Lung (tissue), 12 donors: ENCODE measurements around the gene PSMA5. TPM values are rescaled to one million over a fixed set of nuclear protein-coding genes. Genes with fewer than 3 reads are reported as not detected.

Experiments
- ATAC-seq: fragments of 200-7000 bp; cut with Tn5 transposase; one replicate; pipeline ENCODE4 v1.9.1; 2020; ENCODE audit warnings: moderate number of reproducible peaks; ENCODE audit not compliant: insufficient read depth, low FRiP score
- DNase-seq, 3 donors: peaks; one replicate each; pipeline ENCODE4 v3.0.0-alpha.2; 2013 to 2017
- H3K27ac ChIP-seq, 2 donors: one replicate each; pipeline ENCODE4 v1.5.1; 2013; ENCODE audit warnings: mild to moderate bottlenecking in 2 of 2, moderate library complexity in 2 of 2, control low read depth in 1 of 2, inconsistent platforms in 1 of 2, low read depth in 1 of 2, low read length in 1 of 2
- H3K27me3 ChIP-seq, 3 donors: one replicate each; pipeline ENCODE4 v1.5.1; 2013; ENCODE audit warnings: low read length in 2 of 3; ENCODE audit not compliant: control insufficient read depth in 3 of 3, insufficient read depth in 3 of 3
- H3K36me3 ChIP-seq, 4 donors: one replicate each; pipeline ENCODE4 v1.5.1; 2013; ENCODE audit warnings: low read length in 4 of 4, mild to moderate bottlenecking in 1 of 4, moderate library complexity in 1 of 4; ENCODE audit not compliant: control insufficient read depth in 4 of 4, insufficient read depth in 4 of 4
- H3K4me1 ChIP-seq, 5 donors: one replicate each; pipeline ENCODE4 v1.5.1; 2013; ENCODE audit warnings: low read length in 5 of 5, mild to moderate bottlenecking in 2 of 5, moderate library complexity in 1 of 5; ENCODE audit not compliant: control insufficient read depth in 5 of 5, insufficient read depth in 5 of 5
- H3K4me3 ChIP-seq: one replicate; pipeline ENCODE4 v1.5.1; 2013; ENCODE audit warnings: mild to moderate bottlenecking, control low read depth, moderate library complexity
- H3K9ac ChIP-seq, 2 donors: one replicate each; pipeline ENCODE4 v1.5.1; 2013; ENCODE audit warnings: low read length in 2 of 2, control low read depth in 1 of 2; ENCODE audit not compliant: insufficient read depth in 1 of 2
- H3K9me3 ChIP-seq, 4 donors: one replicate each; pipeline ENCODE4 v1.5.1; 2013; ENCODE audit warnings: low read length in 3 of 4, mild to moderate bottlenecking in 1 of 4, moderate library complexity in 1 of 4; ENCODE audit not compliant: control insufficient read depth in 4 of 4, insufficient read depth in 3 of 4
- WGBS, 2 donors: extraction: QIAGEN DNeasy Blood & Tissue Kit; methylation state at CpG; one replicate each; pipeline ENCODE4 v1.1.7; 2013; 5-methylcytosine and 5-hydroxymethylcytosine counted together
- polyA plus RNA-seq, 2 donors: library from polyadenylated mRNA; stranded (reverse); fragments of 200-250 nt; gene quantifications; one replicate each; pipeline ENCODE4 v1.2.1, GENCODE V29; 2013
- total RNA-seq, 2 donors: library from RNA; depleted of rRNA in 1 of 2; stranded (reverse); fragments of >200 nt in 1 of 2; gene quantifications; one replicate each; pipeline ENCODE4 v1.2.1, GENCODE V29; 2014 to 2021
- TF ChIP-seq, protein P1 (sequence below): IDR thresholded peaks from 2 replicates; pipeline ENCODE4 v1.5.1; 2012; ENCODE audit warnings: mild to moderate bottlenecking; ENCODE audit errors: control extremely low read depth, extremely low read depth
- donor health status: control.
- donor health status: control.
- donor health status: Bipolar disorder and iron deficiency.
- donor health status: healthy.
- donor health status: DM: yes; HTN: yes; CAD: no.

Gene PSMA5
- total and polyA plus RNA-seq, 4 donors, result 33.8 to 93.0 (median 71.8) TPM

DNA sequence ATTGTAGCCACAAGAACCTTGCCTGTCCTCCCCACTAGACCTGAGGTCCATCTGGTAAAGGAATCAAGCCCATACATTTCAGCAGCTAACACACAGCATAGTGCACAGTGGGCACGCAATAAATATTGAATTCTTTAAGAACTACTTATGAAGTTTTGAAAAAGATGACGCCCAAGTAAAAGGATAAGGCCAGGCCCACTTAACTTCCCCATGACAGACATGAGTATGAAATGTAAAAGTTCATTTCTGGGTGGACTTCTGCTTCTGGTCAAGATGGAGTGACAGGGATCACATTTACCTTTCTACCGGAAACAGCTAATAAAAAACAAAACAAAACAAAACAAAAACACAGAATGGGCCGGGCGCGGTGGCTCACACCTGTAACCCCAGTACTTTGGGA, 54.0 kb downstream of the PSMA5 start:
- no peaks in the 10 kb centered on the region for H3K9me3 ChIP-seq
- TF ChIP-seq, protein P1, sequence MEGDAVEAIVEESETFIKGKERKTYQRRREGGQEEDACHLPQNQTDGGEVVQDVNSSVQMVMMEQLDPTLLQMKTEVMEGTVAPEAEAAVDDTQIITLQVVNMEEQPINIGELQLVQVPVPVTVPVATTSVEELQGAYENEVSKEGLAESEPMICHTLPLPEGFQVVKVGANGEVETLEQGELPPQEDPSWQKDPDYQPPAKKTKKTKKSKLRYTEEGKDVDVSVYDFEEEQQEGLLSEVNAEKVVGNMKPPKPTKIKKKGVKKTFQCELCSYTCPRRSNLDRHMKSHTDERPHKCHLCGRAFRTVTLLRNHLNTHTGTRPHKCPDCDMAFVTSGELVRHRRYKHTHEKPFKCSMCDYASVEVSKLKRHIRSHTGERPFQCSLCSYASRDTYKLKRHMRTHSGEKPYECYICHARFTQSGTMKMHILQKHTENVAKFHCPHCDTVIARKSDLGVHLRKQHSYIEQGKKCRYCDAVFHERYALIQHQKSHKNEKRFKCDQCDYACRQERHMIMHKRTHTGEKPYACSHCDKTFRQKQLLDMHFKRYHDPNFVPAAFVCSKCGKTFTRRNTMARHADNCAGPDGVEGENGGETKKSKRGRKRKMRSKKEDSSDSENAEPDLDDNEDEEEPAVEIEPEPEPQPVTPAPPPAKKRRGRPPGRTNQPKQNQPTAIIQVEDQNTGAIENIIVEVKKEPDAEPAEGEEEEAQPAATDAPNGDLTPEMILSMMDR, result no peak
- peaks cover 7 to 15% (median 8%) of the 10 kb centered on the region in 5 donors for H3K4me1 ChIP-seq
- H3K4me3 ChIP-seq, result no peak overlapping the region
- H3K27ac ChIP-seq, result peak overlapping the region in 1 of 2 donors; percentile 95
- 89 to 91% methylated on average over 6 of the region's 6 CpGs for WGBS, 2 donors
- peaks cover 0 to 6% (median 2%) of the 10 kb centered on the region in 4 donors for H3K36me3 ChIP-seq
- DNase-seq, result no peak
- H3K27me3 ChIP-seq, result no peaks in the 10 kb centered on the region
- no peak for ATAC-seq
- H3K9ac ChIP-seq, result no peak overlapping the region

DNA sequence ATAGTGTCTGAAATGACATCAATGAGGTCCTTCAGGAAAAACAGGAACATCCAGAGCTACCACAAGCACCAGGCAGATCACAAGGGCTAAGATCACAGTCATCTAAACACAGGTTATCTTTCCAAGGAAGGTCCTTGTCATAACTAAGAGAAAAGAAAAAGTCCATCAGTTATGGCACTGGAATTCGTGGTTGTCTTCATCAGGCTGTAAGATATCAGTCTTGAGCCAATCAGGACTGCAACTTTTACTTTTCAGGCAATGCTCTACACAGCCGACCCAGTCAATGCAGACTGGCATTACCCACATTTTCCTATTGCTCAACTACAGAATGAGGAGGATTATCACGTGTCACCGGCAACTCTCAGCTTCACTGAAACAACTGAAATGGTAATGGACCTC, 54.9 kb downstream of the PSMA5 start:
- H3K9ac ChIP-seq, result no peak overlapping the region
- TF ChIP-seq, protein P1, result no peak
- H3K36me3 ChIP-seq, result peaks cover 0 to 13% (median 6%) of the 10 kb centered on the region in 4 donors
- no peak overlapping the region for H3K4me3 ChIP-seq
- H3K4me1 ChIP-seq, result peaks cover 7 to 15% (median 8%) of the 10 kb centered on the region in 5 donors
- H3K27me3 ChIP-seq, result no peaks in the 10 kb centered on the region
- 17 to 24% methylated on average over 4 of the region's 4 CpGs for WGBS, 2 donors
- H3K27ac ChIP-seq, result peak overlapping the region; percentile 75 to 95
- no peaks in the 10 kb centered on the region for H3K9me3 ChIP-seq
- DNase-seq (peak in 1 of 3 donors; percentile 43), ATAC-seq (peak; percentile 74)

DNA sequence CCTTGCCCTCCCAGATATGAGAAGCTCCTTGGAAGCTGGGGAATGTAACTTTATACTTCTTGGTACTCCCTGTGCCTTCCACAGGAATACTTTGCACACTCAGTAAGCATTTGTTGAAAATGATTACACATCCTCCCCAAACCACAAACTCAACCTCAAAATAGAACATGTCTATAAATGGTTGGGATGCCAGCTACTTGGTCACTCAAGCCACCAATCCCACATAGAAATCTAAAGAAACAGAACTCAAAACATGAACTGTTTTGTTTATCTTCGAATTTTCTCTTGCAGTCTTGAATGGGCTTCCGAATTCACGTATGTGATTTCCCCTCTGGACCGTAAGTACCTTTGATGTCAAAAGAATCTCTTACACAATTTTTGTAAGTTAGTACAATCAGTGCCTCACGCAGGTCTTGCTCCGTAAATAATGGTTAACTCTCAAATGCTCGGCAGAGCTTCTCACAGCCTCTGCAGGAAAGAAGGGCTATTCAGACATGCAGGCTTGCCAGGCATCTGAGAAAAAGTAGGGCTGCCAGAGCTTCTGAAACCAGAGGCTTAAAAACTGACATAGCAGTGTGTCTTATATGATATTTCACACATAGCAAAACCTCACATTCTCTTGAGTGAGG, 55.4 kb downstream of the PSMA5 start:
- peak; percentile 21 to 37 (median 27) for DNase-seq
- TF ChIP-seq, protein P1, result no peak
- 3 to 13% methylated on average over 7 of the region's 7 CpGs for WGBS, 2 donors
- H3K9ac ChIP-seq, result no peak overlapping the region
- no peaks in the 10 kb centered on the region for H3K27me3 ChIP-seq
- ATAC-seq, result peak; percentile 51
- H3K27ac ChIP-seq, result peak overlapping the region; percentile 75 to 95
- no peaks in the 10 kb centered on the region for H3K9me3 ChIP-seq
- peaks cover 7 to 15% (median 8%) of the 10 kb centered on the region in 5 donors for H3K4me1 ChIP-seq
- peaks cover 0 to 15% (median 7%) of the 10 kb centered on the region in 4 donors for H3K36me3 ChIP-seq
- H3K4me3 ChIP-seq, result no peak overlapping the region
